ENCODE measurements around the gene DAB2.

DAB2 gene

DNA sequence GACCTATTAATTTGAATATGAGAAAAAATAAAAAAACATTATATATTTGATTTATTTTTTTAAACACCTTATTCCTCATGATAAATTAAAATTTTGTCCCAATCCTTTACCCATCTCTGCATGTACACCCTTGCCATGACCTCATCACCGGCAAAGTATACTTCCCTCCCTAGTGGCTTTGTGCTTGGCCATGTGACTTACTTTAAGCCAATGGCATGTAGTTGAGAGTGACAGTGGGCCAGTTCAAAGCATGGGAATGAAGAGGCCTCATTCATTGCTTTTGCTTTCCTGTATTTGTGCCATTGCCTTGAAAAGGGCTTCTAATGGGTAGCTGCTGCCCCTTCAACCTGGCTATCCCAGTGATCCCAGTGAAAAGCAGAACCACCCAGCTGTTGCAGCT is 91.7 kb downstream of the DAB2 start:
- DNase-seq, result no peak

DNA sequence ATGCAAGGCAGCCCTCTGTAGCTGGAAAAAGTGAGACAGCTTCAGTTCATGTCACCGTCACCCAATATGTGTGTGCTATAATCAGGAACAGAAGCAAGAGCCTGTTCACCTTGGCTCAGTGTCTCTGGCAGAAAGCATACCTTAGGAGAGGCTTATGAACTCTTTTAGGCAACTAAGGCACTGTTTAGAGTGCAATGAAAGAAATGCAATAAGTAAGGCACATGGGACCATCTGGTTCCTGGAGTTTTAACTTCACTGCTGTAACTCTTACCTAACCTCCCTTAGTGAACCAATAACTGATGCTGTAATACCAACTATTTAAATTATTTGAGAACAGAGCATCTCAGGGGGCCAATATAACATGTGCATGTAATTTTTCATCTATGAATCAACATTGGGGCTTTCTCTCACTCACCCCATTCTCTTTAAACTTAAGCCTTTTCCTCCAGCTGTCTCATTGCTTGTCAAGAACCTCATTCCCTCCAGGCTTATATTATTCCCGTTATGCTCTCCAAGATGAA is 92.9 kb downstream of the DAB2 start:
- DNase-seq, result no peak

DNA sequence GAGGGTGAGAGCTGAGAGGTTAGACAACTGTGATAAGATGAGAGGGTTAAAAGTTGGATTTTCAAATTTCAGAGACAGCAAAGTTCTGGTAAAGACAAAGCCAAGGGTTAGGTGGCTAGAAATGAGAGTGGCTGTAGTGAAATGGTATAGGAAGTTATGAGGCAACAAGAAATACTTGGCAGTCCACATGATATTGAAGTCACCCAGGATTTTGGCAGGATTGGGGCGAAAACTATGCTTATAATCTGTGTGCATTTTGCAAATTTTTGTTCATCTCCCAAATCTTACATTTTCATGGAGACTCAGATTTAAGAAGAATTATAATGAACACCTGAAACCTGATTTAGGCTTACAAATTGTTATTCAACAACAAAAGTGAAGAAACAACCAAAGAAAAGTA is 96.0 kb downstream of the DAB2 start:
- DNase-seq, result no peak

DNA sequence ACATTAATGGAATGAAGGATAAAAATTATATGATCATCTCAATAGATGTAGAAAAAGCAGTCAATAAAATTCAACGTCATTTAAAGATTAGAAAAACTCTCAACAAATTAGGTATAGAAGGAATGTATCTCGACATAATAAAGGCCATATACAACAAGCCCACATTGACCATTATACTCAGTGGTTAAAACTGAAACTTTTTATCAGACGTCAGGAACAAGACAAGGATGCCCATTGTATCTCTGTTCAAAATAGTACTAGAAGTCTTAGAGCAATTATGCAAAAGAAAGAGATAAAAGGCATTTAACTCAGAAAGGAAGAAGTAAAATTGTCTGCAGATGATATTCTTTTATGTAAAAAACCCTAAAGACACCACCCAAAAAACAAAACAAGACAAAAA is 101.2 kb downstream of the DAB2 start:
- no peak for DNase-seq
